WI38 (cell line): ENCODE results near the gene MACROD2.

Experiments used
- H3K4me3 ChIP-seq: 2 replicates; pipeline ENCODE4 v1.5.1; 2011; ENCODE audit warnings: low read depth, mild to moderate bottlenecking, control low read depth, low read length
- CTCF ChIP-seq: IDR thresholded peaks from 2 replicates; pipeline ENCODE4 v1.5.1; 2012; ENCODE audit warnings: low read depth, mild to moderate bottlenecking, control low read depth, low read length

Gene MACROD2

GRCh38 chr20:15158533-15158932 lies 1163.2 kb downstream of the MACROD2 start:
- H3K4me3 ChIP-seq = no peak overlapping the region

GRCh38 chr20:15162079-15162647 lies 1166.8 kb downstream of the MACROD2 start:
- TF ChIP-seq CTCF = no peak
- no peak overlapping the region for H3K4me3 ChIP-seq

More at GRCh38 chr20:15158533-15158932, 1163.2 kb downstream of the MACROD2 start:
- no peak for TF ChIP-seq CTCF

- TF ChIP-seq CTCF = no peak
- H3K4me3 ChIP-seq = no peak overlapping the region
Observed at GRCh38 chr20:15163632-15164031, 1168.3 kb downstream of the MACROD2 start.

GRCh38 chr20:15164726-15165125 lies 1169.4 kb downstream of the MACROD2 start:
- no peak overlapping the region for H3K4me3 ChIP-seq
- no peak for TF ChIP-seq CTCF

- H3K4me3 ChIP-seq = no peak overlapping the region
Observed at GRCh38 chr20:15166744-15167143, 1171.4 kb downstream of the MACROD2 start.

GRCh38 chr20:15171016-15171415 lies 1175.7 kb downstream of the MACROD2 start:
- no peak for TF ChIP-seq CTCF
- no peak overlapping the region for H3K4me3 ChIP-seq

More at GRCh38 chr20:15166744-15167143, 1171.4 kb downstream of the MACROD2 start:
- TF ChIP-seq CTCF = no peak

- no peak for TF ChIP-seq CTCF
- H3K4me3 ChIP-seq = no peak overlapping the region
Observed at GRCh38 chr20:15176929-15177328, 1181.6 kb downstream of the MACROD2 start.
